ENCODE results near the gene CA7.

DNA sequence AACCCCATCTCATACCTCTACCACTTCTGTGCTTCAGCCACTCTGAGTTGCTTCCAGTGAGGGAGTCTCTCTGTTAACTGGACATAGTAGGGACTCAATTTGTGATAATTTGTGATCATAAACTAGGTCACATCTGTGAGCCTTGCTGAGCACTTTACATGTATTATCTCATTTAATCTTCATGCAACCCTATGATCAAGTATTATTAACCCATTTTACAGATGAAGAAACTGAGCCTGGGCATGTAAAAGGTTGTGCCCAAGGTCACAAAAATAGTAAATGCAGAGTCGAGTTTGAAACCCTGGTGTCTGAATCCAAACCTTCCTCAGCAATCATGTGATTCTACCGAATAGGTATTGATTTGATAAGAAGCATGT, 54.7 kb downstream of the CA7 start:
- TF ChIP-seq, protein P1, sequence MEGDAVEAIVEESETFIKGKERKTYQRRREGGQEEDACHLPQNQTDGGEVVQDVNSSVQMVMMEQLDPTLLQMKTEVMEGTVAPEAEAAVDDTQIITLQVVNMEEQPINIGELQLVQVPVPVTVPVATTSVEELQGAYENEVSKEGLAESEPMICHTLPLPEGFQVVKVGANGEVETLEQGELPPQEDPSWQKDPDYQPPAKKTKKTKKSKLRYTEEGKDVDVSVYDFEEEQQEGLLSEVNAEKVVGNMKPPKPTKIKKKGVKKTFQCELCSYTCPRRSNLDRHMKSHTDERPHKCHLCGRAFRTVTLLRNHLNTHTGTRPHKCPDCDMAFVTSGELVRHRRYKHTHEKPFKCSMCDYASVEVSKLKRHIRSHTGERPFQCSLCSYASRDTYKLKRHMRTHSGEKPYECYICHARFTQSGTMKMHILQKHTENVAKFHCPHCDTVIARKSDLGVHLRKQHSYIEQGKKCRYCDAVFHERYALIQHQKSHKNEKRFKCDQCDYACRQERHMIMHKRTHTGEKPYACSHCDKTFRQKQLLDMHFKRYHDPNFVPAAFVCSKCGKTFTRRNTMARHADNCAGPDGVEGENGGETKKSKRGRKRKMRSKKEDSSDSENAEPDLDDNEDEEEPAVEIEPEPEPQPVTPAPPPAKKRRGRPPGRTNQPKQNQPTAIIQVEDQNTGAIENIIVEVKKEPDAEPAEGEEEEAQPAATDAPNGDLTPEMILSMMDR (IDR thresholded peaks at IDR 0.05 in 4 of 5, conservative IDR thresholded peaks at IDR 0.05 in 1 of 5): no peak
- no peak for TF ChIP-seq POLR2A (IDR thresholded peaks at IDR 0.05)

Data from gastrocnemius medialis (tissue), 4 donors.